CD4-positive, alpha-beta T cell treated with Interleukin-17A for 4 hours (primary cell): ENCODE data around the gene CXCL11.
A peak's percentile ranks its signal among the peaks of the same experiment; 100 is the strongest.
"Not testable (repeated sequence)": the region's sequence is repeated elsewhere in the genome, so short reads cannot be mapped to it uniquely, and the experiment has no call there.

Experiments
- DNase-seq: peaks from one replicate; pipeline ENCODE4 v3.0.0-alpha.2; 2020; ENCODE audit warnings: mixed read lengths

The CXCL11 gene

DNA sequence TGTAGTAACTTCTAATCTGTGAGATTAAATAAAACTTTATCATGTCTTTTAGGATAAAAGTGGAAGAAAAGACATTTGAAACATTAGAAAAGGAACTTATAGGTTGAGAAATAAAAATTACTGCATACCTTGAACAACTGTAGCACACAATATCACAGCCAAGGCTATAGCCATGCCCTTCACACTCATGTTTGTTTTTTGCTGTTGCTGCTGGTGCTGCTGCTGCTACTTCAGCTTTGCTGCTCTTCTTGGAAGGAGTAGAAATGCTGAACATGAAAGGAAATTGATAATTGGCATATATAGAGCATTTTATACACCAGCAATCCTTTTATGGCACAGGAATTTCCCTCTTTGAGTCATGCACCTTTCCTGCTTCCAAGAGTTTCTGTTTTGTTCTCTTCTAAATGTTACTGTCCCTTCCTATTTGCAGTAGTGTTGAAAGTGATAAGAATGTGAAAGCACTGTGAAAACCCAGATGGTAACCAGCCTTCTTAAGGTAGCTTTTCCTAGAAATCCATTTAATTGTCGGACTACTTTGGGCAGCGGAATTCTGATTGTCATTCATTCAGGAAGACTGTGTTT, at the start of gene CXCL11:
Gene CXCL11, minus strand, starts transcription at position 272 of the 582 bp plus-strand sequence. Its CDS starts 83 bp downstream, at position 189.
- no peak for DNase-seq

DNA sequence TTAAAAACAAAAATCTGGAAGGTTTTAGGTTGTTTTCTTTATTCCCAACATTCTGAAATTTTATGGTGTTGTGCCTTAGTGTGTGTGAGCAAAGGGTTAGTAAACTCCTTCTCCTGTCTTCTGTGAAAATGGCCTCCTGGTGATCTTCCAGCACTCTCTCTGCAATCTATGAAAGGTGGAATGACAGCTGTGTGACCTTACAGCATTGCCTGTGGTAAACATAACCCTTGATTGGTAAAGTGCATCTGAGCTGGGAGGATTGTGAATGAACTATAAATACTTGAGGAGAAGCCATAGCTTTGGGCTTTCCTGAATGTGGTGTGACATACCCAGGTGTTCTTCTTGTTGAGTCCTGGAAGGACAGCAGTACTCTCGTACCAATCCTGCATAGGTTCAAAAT, 48.7 kb upstream of the CXCL11 start:
- no peak for DNase-seq

DNA sequence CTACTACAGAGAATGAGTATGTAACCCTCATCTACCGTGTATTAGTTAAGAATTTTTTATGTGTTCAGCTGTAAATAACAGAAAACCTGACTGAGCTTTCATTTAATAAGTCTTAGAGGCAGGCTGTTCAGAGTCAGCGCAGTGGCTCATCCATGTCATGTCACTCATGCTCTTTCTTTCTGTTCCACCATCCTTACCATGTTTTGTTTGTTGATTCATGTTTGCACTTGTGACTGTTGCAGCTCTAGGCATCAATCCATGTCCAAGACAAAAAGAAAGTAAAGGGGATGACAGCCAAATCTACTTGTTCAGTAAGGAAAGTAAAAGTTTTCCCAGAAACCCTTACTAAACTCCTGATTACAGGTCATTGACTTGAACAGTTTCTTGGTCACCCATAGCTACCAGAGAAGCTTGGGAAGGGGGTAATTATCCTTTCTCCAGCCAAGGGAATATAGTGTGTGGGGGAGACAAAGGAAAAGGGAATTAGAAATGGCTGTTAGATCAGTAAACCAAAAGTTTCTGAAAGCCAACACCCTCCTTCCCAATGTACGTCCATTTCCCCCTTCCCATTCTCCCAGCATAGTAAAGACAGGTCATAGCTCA, 47.6 kb upstream of the CXCL11 start:
- no peak for DNase-seq

DNA sequence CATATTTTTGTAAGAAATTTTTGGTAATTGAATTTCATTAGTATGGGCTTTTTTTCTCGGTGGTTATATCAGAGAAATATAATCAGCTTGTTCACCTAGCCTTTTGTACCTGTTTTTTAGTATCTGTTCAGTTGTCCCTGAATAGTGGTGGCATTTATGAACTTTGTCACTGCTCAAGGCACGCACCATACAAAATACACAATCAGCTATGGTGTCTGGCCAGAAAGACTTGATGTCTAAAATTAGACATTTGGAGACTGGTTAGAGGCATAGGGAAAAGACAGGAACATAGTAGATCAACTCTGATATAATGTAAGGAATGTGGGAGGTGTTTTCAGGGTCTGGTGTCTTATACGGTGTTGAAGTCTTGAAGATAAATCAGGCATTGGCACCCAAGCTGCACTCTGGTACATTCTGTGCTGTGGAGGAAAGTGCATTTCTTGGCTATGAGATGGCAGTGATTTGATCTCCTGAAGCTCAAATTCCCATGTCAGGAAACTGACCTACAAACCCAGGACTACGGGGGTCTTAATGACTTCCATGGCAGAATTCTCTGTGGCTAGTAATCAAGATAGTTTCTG, 42.3 kb upstream of the CXCL11 start:
- DNase-seq: no peak

DNA sequence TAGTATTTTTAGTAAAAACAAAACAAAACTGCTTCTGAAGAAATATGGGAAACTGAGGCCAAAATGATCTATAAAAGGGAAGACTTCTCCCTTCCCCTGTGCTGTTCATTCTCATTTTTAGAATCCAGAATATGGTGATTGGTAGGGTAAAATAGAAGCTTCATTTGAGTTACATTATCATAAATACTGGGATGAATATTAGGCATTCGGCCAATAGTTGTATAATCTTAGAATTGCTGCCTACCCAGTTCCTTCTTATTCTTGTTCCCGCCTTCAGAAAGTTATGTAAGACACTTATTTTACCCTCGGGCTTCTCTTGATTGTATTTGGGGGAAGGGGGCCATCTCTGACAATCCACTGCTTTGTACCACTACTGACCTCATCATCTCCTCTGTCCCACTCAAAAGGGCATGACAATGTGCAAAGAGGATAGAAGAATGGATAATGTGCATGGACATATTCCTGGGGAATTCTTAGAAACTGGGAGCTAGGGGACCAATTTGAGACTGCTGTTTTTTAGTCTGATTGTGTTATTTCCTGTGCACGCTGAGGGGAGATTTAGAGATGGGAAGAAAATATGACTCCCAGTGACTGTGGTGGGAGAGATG, 39.2 kb upstream of the CXCL11 start:
- no peak for DNase-seq

DNA sequence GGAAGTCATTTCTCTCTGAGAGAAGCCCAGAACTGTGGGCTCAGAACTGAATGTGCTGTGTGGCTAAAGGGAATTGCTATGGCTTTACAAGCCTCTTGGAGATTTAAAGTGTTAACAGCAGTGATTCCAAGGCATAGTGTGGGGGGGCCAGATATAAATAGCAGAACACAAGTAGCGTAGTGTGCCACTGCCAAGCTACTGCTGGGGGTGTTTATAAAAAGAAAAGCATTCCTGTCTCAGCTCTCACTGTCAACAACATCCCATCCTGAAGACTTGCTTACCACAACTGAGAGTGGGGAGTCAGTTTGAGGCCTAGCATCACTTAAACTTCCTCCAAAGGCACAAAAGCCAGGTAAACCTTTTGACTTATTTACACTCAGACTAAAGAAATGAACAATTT, 38.6 kb upstream of the CXCL11 start, which contains the start of gene ART3:
Gene ART3, plus strand, starts transcription at position 242 of the 400 bp plus-strand sequence. CDS start 1,181 bp downstream, outside the sequence.
- DNase-seq: no peak

DNA sequence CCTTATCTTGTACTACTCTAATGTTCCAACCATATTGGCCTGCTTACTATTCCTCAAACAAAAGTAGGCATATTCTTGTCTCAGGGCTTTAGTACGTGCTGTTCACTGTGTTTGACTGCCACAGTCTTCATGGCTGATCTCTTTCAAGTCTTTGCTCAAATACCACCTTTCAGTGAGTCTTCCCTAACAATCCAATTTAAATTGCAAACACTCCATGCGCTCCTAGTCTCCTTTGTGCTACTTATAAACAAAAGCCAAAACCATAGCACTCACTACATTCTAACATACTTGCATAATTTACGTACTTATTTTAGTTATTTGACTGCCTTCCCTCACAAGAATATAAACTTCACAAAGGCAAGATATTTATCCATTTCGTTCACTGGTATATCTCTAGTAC, 36.9 kb upstream of the CXCL11 start:
- no peak for DNase-seq

DNA sequence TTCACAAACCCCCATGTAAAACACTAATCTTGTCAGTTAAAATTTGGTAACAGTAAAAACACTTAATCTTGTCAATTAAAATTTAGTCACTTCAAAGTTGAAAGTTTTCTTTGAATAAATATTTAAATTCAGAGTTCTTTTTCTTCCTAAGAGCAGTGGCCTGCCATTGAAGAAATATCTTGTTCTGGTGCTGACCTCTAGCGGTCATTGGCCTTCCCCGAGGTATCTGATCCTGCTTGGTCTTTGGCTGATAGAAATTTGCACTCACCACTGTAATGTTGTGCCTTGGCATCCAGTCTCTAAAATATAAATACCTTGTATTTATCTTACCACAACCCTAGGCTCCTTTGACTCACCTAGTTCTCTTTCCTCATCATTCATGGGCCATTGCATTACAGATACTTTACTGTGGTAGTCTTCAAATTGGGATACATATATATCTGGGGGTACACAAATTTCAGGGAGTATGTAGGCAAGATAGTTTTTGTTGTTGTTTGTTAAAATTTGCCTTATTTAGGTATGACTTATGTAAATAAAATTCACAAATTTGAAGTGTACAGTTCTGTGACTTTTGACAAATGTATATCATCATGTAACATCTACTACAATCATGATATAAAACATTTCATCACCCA, 31.9 kb upstream of the CXCL11 start:
- peak; percentile 77 for DNase-seq

DNA sequence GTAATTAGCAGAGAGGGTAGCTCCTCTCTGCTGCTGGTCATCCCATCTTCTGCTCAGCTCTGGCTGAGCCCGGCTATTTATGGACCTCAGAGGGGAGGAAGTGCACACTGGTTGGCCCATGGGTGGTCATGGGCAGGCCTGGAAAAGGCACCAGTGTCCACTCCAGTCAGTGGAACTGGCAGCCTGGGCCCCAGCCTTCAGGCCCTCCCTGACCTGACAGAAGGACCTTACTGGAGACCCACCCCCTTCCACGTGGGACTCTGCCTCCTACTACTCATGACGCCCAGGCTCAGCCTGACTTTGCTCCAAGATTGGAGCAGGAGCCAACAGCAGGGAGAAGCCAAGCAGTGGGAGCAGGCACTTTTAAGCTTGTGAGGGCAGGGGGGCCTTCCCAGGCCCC, 30.7 kb upstream of the CXCL11 start:
- DNase-seq: no peak

DNA sequence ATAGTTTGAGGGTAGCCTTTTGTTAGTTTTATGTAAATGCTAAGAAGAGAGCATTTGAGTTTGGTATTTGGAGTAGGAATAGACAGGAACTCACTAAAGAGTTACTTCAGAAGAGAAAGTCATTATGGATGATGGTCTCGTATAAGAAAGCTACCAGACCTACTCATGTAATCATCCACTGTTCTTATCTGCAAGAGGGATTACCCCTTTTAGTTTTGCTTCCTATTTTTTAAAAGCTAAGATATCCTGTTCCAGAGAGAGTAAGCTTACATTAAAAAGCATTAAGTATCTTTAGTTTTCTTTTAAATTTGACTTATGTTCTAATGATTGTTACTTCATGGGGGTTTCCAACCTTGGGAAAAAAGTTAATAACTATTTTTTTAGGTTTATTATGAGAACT, 26.1 kb upstream of the CXCL11 start:
- no peak for DNase-seq

DNA sequence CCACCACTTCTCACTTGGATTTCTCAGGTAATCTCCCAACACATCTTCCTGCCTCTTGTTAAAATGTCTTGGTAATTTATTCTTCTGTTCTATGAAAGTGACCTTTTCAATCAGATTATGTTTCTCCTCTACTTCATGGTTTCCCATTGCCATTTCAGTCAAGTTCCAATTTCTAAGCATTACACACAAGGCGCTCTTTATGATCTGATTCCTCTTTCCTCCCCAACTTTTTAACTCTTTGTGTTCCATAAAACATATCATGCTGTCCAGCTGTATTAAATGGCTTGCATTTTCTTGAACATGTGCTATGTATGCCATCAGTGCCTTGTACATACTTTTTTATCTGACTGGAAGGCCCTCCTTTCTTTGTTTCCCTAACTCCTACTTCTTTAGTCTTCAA, 25.6 kb upstream of the CXCL11 start:
- DNase-seq: no peak

DNA sequence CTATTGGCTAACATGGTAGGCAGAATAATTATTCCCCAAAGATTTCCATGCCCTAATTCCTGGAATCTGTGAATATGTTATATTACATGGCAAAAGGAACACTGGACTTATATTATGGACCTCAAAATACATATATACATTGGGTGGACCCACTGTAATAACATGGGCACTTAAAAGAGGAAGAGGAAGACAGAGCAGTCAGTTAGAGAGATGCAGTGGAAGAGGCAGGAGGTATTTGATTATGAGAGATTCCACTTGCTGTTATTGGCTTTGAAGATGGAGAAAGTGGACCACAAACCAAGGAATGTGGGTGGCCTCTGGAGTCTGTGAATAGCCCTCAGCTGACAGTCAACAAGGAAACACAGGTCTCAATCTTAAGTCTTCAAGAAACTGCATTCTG, 24.6 kb upstream of the CXCL11 start:
- no peak for DNase-seq

DNA sequence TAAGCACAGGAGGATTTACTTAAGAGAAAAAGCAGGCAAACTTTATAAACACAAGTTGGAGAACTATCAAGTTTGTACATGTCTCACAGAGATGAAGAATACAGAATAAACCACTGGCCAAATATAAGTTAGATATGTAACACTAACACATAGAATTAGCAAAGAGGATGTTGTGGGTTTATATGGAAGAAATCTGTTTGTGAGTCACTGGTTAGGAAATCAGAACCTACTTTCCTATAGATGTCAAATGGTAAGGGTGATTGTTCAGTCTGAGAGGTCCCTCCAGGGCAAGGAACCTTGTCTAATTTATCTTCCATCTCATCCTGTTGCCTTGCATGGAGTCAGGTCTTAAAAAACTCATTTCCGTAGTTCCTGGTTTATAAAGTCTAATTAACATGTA, 23.9 kb upstream of the CXCL11 start:
- DNase-seq: no peak

DNA sequence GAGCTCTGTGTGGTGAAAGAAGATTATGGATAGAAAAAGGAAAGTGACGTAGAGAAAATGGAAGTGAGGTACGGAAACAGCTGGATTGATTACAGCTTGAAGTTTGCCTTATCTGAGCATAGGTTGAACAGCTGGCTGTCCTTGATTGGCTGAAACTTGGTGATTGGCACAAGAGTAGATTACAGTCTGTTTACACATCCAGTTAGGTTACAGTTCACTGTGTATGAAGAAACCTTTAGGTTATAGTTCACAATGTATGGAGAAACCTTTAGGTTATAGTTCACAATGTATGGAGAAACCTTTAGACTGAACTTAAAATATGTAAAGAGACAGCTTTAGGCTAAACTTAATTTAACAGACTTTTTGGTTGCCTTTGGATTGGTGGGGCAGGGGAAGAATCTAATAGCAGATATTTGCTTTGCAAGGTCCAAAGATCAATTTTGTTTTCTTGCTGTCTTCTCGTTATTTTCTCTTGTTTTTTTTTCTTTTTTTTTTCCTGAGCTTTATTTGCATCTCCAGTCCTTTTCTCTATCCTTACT, 23.1 kb upstream of the CXCL11 start:
- no peak for DNase-seq

DNA sequence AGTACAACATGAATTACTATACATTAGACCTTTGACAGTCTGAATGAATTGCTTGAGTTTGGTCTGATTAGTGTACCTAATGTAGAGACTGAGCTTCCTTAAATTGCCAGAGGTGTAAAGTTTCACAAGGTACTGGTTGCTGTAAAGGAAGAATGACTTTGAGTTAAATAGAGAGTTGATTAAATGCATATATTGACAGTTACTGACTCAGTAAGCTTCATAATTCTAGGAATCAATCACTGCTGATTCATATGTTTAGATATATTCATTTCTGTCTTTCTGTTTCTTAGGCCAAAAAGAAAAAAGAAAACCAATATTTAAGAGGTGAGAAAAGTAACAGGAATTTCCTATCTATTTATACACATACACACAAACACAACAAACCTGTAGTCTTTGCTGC, 22.4 kb upstream of the CXCL11 start:
- no peak for DNase-seq

DNA sequence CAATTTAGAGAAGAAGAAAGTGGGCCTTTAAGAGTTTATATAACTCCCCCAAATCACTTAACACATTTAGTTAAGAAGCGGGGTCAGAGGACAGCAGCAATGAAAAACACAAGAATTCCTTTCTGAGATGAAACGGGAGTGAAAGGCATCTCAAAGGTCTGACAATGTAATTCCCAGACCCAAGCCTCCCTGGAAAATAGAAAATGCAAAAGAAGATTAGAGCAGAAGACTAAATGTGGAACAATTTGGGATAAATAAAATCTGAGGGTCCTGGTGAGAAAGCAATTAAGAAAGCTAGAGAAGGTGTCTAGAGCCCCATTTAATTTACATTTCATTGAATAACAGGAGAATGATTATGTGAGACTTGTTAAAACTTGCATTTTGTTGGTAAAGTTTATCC, 19.6 kb upstream of the CXCL11 start:
- DNase-seq: no peak

DNA sequence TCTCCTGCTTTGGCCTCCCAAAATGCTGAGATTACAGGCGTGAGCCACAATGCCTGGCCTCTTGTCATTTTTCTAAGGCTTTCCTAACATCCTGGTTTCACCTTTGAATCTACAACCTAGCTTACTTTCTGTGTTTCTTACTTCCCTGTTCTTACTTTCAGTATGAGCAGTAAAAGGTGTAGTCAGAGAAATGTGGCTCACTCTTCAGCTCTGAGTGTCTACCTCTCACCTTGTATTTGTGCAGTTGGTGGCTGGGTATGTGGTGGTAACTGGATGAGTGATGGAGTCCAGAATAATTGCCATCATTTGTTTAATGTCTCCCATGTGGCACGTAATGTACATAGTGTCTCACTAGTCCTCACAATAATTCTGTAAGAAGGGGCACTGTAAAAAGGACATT, 19.1 kb upstream of the CXCL11 start:
- DNase-seq: no peak

DNA sequence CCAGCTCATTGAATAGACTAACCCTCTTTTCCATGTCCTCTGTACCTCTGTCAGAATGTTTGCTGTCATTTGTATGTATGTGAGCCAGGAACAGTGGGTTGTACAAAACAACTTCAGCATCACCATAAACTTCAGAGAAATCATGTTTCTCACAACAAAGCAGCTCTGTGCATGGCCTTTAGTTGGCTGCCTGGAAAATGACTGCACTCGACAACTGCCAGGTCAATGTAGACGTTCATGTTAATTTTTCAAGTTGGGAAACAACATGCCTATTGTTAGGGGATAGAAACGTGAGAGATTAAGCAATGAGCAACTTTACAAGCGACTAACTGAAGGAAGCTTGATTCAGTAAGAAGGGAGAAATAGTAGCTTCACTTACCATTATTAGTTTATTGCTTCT, 17.9 kb upstream of the CXCL11 start:
- DNase-seq: no peak

DNA sequence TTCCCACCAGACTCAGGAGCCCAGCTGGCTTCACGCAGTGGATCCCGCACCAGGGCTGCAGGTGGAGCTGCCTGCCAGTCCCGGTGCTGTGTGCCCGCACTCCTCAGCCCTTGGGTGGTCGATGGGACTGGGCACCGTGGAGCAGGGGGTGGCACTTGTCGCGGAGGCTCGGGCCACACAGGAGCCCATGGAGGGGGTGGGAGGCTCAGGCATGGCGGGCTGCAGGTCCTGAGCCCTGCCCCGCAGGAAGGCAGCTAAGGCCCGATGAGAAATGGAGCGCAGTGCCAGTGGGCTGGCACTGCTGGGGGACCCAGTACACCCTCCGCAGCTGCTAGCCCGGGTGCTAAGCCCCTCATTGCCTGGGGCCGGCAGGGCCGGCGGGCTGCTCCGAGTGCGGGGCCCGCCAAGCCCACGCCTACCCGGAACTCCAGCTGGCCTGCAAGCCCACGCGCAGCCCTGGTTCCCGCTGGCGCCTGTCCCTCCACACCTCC, 14.7 kb upstream of the CXCL11 start:
- DNase-seq: not testable (repeated sequence)

DNA sequence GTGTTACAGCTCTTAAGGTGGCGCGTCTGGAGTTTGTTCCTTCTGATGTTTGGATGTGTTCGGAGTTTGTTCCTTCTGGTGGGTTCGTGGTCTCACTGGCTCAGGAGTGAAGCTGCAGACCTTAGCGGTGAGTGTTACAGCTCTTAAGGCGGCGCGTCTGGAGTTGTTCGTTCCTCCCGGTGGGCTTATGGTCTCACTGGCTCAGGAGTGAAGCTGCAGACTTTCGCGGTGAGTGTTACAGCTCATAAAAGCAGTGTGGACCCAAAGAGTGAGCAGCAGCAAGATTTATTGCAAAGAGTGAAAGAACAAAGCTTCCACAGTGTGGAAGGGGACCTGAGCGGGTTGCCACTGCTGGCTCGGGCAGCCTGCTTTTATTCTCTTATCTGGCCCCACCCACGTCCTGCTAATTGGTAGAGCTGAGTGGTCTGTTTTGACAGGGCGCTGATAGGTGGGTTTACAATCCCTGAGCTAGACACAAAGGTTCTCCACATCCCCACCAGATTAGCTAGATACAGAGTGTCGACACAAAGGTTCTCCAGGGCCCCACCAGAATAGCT, 14.1 kb upstream of the CXCL11 start:
- not testable (repeated sequence) for DNase-seq

DNA sequence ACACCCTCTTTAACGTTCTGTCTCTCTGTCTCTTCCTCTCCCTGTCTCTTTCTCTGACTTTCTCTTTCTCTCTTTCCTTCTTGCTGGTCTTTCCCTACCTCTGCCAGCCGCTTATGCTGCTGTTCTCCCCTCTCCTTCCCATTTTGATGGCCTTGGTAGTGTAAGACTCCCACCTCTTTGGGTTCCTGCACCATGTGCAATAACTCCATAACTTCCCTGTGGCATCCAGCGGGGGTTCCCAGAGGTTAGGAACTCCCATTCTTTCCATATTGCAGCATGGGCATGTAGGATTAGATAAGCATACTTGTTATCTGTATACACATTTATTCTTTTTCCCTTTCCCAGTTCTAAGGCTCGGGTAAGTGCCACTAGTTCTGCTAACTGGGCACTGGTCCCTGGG, 8.8 kb upstream of the CXCL11 start:
- not testable (repeated sequence) for DNase-seq

DNA sequence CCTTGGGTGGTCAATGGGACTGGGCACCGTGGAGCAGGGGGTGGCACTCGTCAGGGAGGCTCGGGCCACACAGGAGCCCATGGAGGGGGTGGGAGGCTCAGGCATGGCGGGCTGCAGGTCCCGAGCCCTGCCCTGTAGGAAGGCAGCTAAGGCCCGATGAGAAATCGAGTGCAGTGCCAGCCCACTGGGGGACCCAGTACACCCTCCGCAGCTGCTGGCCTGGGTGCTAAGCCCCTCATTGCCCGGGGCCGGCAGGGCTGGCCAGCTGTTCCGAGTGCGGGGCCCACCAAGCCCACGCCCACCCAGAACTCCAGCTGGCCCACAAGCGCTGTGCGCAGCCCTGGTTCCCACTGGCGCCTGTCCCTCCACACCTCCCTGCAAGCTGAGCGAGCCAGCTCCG, 7.4 kb upstream of the CXCL11 start:
- DNase-seq: not testable (repeated sequence)
